ENCODE results near the gene PLD4.

PLD4 gene

GRCh38 chr14:104974665-104975390, 50.1 kb downstream of the PLD4 start:
- H3K18ac ChIP-seq (ENCODE audit: low read depth in 1 of 2, low read length in 2 of 2): peak overlapping the region in 1 of 2 experiments; percentile 83
- peak overlapping the region; percentile 80 for H2AK5ac ChIP-seq (ENCODE audit: low read length, severe bottlenecking)
- H3K36me3 ChIP-seq (ENCODE audit: control insufficient read depth in 1 of 2, insufficient read depth in 2 of 2, low read depth in 1 of 2, low read length in 2 of 2): peaks cover 0 to 5% of the 10 kb centered on the region in 2 experiments
- no peak for DNase-seq
- peak overlapping the region; percentile 91 for H3K9ac ChIP-seq (ENCODE audit: low read length)
- H2BK12ac ChIP-seq (ENCODE audit: low read length in 2 of 2): peak overlapping the region; percentile 57 to 83
- H3K4ac ChIP-seq (ENCODE audit: low read depth in 1 of 2, low read length in 2 of 2): peak overlapping the region; percentile 58 to 63
- no peak overlapping the region for H2BK5ac ChIP-seq (ENCODE audit: low read depth, low read length, poor library complexity, severe bottlenecking)
- H3K9me3 ChIP-seq (ENCODE audit: control insufficient read depth, low read length): no peaks in the 10 kb centered on the region
- H3K27ac ChIP-seq (ENCODE audit: low read length, poor library complexity, severe bottlenecking): peak overlapping the region; percentile 86
- no peak overlapping the region for H3K4me3 ChIP-seq (ENCODE audit: insufficient read depth in 1 of 2, low read depth in 1 of 2, low read length in 2 of 2)
- 98% methylated on average over 14 of the region's 14 CpGs for WGBS
- no peak overlapping the region for H3K14ac ChIP-seq (ENCODE audit: low read length in 2 of 2)
- peak overlapping the region; percentile 86 for H4K91ac ChIP-seq (ENCODE audit: low read length)
- no peaks in the 10 kb centered on the region for H3K27me3 ChIP-seq (ENCODE audit: control insufficient read depth in 1 of 2, insufficient read depth in 1 of 2, low read length in 2 of 2)
- H3K4me1 ChIP-seq (ENCODE audit: control insufficient read depth, insufficient read depth, low read depth, low read length): peaks cover 92% of the 10 kb centered on the region
- peak overlapping the region; percentile 28 for H2BK15ac ChIP-seq (ENCODE audit: low read depth, poor library complexity, severe bottlenecking)
- no peak overlapping the region for H2AFZ ChIP-seq (ENCODE audit: low read depth, low read length)
- H3K4me2 ChIP-seq (ENCODE audit: low read length, poor library complexity, severe bottlenecking): no peak overlapping the region
- H3K79me1 ChIP-seq (replicated peaks; ENCODE audit: low read length, poor library complexity, severe bottlenecking): peaks cover 17% of the 10 kb centered on the region
- no peak overlapping the region for H2BK120ac ChIP-seq (ENCODE audit: low read depth, low read length)
- H3K23ac ChIP-seq (ENCODE audit: low read length in 2 of 2): no peak overlapping the region
- peak overlapping the region; percentile 31 for H4K8ac ChIP-seq (ENCODE audit: low read length)

GRCh38 chr14:104975481-104976197, 51.0 kb downstream of the PLD4 start:
- Histone ChIP-seq H4K91ac (ENCODE audit: low read length) (peak overlapping the region; percentile 53), H3K4me3 (ENCODE audit: insufficient read depth in 1 of 2, low read depth in 1 of 2, low read length in 2 of 2) (no peak overlapping the region), H3K4ac (ENCODE audit: low read depth in 1 of 2, low read length in 2 of 2) (peak overlapping the region in 1 of 2 experiments; percentile 17), H3K79me1 (replicated peaks; ENCODE audit: low read length, poor library complexity, severe bottlenecking) (peaks cover 16% of the 10 kb centered on the region), H3K14ac (ENCODE audit: low read length in 2 of 2) (no peak overlapping the region), H3K27me3 (ENCODE audit: control insufficient read depth in 1 of 2, insufficient read depth in 1 of 2, low read length in 2 of 2) (no peaks in the 10 kb centered on the region), H4K8ac (ENCODE audit: low read length) (no peak overlapping the region), H2AK5ac (ENCODE audit: low read length, severe bottlenecking) (peak overlapping the region; percentile 80), H3K4me2 (ENCODE audit: low read length, poor library complexity, severe bottlenecking) (no peak overlapping the region), H2AFZ (ENCODE audit: low read depth, low read length) (no peak overlapping the region), H3K23ac (ENCODE audit: low read length in 2 of 2) (no peak overlapping the region), H3K4me1 (ENCODE audit: control insufficient read depth, insufficient read depth, low read depth, low read length) (peaks cover 92% of the 10 kb centered on the region), H3K9ac (ENCODE audit: low read length) (peak overlapping the region; percentile 91), H2BK12ac (ENCODE audit: low read length in 2 of 2) (peak overlapping the region in 1 of 2 experiments; percentile 83), H3K18ac (ENCODE audit: low read depth in 1 of 2, low read length in 2 of 2) (no peak overlapping the region), H2BK120ac (ENCODE audit: low read depth, low read length) (no peak overlapping the region), H3K36me3 (ENCODE audit: control insufficient read depth in 1 of 2, insufficient read depth in 2 of 2, low read depth in 1 of 2, low read length in 2 of 2) (peaks cover 0 to 5% of the 10 kb centered on the region in 2 experiments), H2BK5ac (ENCODE audit: low read depth, low read length, poor library complexity, severe bottlenecking) (no peak overlapping the region), H2BK15ac (ENCODE audit: low read depth, poor library complexity, severe bottlenecking) (peak overlapping the region; percentile 28), H3K27ac (ENCODE audit: low read length, poor library complexity, severe bottlenecking) (no peak overlapping the region), H3K9me3 (ENCODE audit: control insufficient read depth, low read length) (no peaks in the 10 kb centered on the region)
- DNase-seq: no peak
- WGBS: 69% methylated on average over 20 of the region's 21 CpGs

GRCh38 chr14:104976198-104977007, 51.7 kb downstream of the PLD4 start:
- Histone ChIP-seq H3K4me3 (ENCODE audit: insufficient read depth in 1 of 2, low read depth in 1 of 2, low read length in 2 of 2) (peak overlapping the region in 1 of 2 experiments; percentile 88), H4K91ac (ENCODE audit: low read length) (peak overlapping the region; percentile 35), H3K9me3 (ENCODE audit: control insufficient read depth, low read length) (no peaks in the 10 kb centered on the region), H3K23ac (ENCODE audit: low read length in 2 of 2) (no peak overlapping the region), H4K8ac (ENCODE audit: low read length) (no peak overlapping the region), H2BK5ac (ENCODE audit: low read depth, low read length, poor library complexity, severe bottlenecking) (no peak overlapping the region), H2BK12ac (ENCODE audit: low read length in 2 of 2) (no peak overlapping the region), H3K4me2 (ENCODE audit: low read length, poor library complexity, severe bottlenecking) (peak overlapping the region; percentile 81), H2BK120ac (ENCODE audit: low read depth, low read length) (no peak overlapping the region), H3K4ac (ENCODE audit: low read depth in 1 of 2, low read length in 2 of 2) (no peak overlapping the region), H3K18ac (ENCODE audit: low read depth in 1 of 2, low read length in 2 of 2) (peak overlapping the region in 1 of 2 experiments; percentile 64), H2AK5ac (ENCODE audit: low read length, severe bottlenecking) (no peak overlapping the region), H3K14ac (ENCODE audit: low read length in 2 of 2) (no peak overlapping the region), H2BK15ac (ENCODE audit: low read depth, poor library complexity, severe bottlenecking) (no peak overlapping the region), H3K36me3 (ENCODE audit: control insufficient read depth in 1 of 2, insufficient read depth in 2 of 2, low read depth in 1 of 2, low read length in 2 of 2) (peaks cover 0 to 5% of the 10 kb centered on the region in 2 experiments), H2AFZ (ENCODE audit: low read depth, low read length) (no peak overlapping the region), H3K79me1 (replicated peaks; ENCODE audit: low read length, poor library complexity, severe bottlenecking) (peaks cover 16% of the 10 kb centered on the region), H3K4me1 (ENCODE audit: control insufficient read depth, insufficient read depth, low read depth, low read length) (peaks cover 91% of the 10 kb centered on the region), H3K27me3 (ENCODE audit: control insufficient read depth in 1 of 2, insufficient read depth in 1 of 2, low read length in 2 of 2) (no peaks in the 10 kb centered on the region), H3K27ac (ENCODE audit: low read length, poor library complexity, severe bottlenecking) (no peak overlapping the region), H3K9ac (ENCODE audit: low read length) (no peak overlapping the region)
- DNase-seq: peak; percentile 81
- WGBS: 52% methylated on average over 21 of the region's 21 CpGs
